NCI-H526 (cell line): Measurements from ENCODE around the gene FOXD4L3.
"Not testable (repeated sequence)": the region's sequence is repeated elsewhere in the genome, so short reads cannot be mapped to it uniquely, and the experiment has no call there.

Experiments
- DNase-seq, 2 experiments: peaks; one replicate each; lab custom pipeline; 2025; lab: John Stamatoyannopoulos, UW

Gene FOXD4L3

GRCh38 chr9:68351689-68352088 lies 49.0 kb downstream of the FOXD4L3 start:
- not testable (repeated sequence) for DNase-seq
